K562 (cell line): Measurements from ENCODE around the gene ZNF582. TPM values are rescaled to one million over a fixed set of nuclear protein-coding genes. Genes with fewer than 3 reads are reported as not detected.

Experiments used
- ATF1 ChIP-seq, 2 experiments: fragments of 450-650 bp in 1 of 2; IDR thresholded peaks; 2 replicates each; pipeline ENCODE4 v1.6.1; 2016; ENCODE audit warnings: missing compliant biosample characterization in 1 of 2, missing genetic modification characterization in 1 of 2
- BRCA1 ChIP-seq, 2 experiments: fragments of 450-650 bp in 1 of 2; sonication (generic) in 1 of 2; formaldehyde crosslinking in 1 of 2; IDR thresholded peaks; 2 replicates each; pipeline versions ENCODE4 v1.5.0 to v1.6.1; 2017 to 2020; ENCODE audit warnings: mild to moderate bottlenecking in 1 of 2, missing genetic modification reagents in 1 of 2
- GTF2E2 ChIP-seq: fragments of 200-800 bp; sonication (Bioruptor generic); IDR thresholded peaks from 2 replicates; pipeline ENCODE4 v1.6.1; 2016; ENCODE audit warnings: missing genetic modification characterization, missing compliant biosample characterization
- JUND ChIP-seq, 2 experiments: IDR thresholded peaks; 2 replicates in 1 of 2; 3 replicates in 1 of 2; pipeline ENCODE4 v1.6.1; 2011; ENCODE audit warnings: borderline replicate concordance in 2 of 2, low read depth in 2 of 2, low read length in 2 of 2, improper control_type of control experiment in 1 of 2, missing biosample characterization in 1 of 2, missing genetic modification characterization in 1 of 2, missing genetic modification reagents in 1 of 2
- MBD1 ChIP-seq: fragments of 250-450 bp; sonication (Bioruptor Pico); IDR thresholded peaks from 2 replicates; pipeline ENCODE4 v1.8.0; 2022; ENCODE audit warnings: inconsistent platforms
- MED1 ChIP-seq: sonication (generic); formaldehyde crosslinking; IDR thresholded peaks from 2 replicates; pipeline ENCODE4 v1.8.1; 2023; ENCODE audit warnings: missing genetic modification reagents, borderline replicate concordance
- MTA1 ChIP-seq: fragments of 450-650 bp; IDR thresholded peaks from 2 replicates; pipeline ENCODE4 v1.6.1; 2017; ENCODE audit warnings: borderline replicate concordance
- NCOA4 ChIP-seq: fragments of 450-650 bp; IDR thresholded peaks from 2 replicates; pipeline ENCODE4 v1.6.1; 2018; ENCODE audit warnings: mild to moderate bottlenecking; ENCODE audit not compliant: partially characterized antibody
- NFATC3 ChIP-seq: fragments of 450-650 bp; IDR thresholded peaks from 2 replicates; pipeline ENCODE4 v1.6.1; 2017; ENCODE audit warnings: mild to moderate bottlenecking
- PHB2 ChIP-seq: fragments of 450-650 bp; IDR thresholded peaks from 2 replicates; pipeline ENCODE4 v1.6.1; 2017; ENCODE audit warnings: low read depth
- POLR2H ChIP-seq: IDR thresholded peaks from 2 replicates; pipeline ENCODE4 v1.6.1; 2016; ENCODE audit warnings: missing genetic modification characterization, low read depth, mild to moderate bottlenecking, control low read depth, missing compliant biosample characterization, moderate library complexity
- SMARCC2 ChIP-seq: fragments of 450-650 bp; IDR thresholded peaks from 2 replicates; pipeline ENCODE4 v1.6.1; 2017; ENCODE audit warnings: antibody characterized with exemption, moderate library complexity, mild to moderate bottlenecking, low read depth
- TEAD2 ChIP-seq: fragments of 450-650 bp; IDR thresholded peaks from 2 replicates; pipeline ENCODE4 v1.6.1; 2016; ENCODE audit warnings: missing genetic modification characterization, control low read depth, missing compliant biosample characterization
- XRCC5 ChIP-seq: fragments of 200-400 bp; formaldehyde crosslinking; IDR thresholded peaks from 2 replicates; pipeline ENCODE4 v1.6.1; 2017; ENCODE audit warnings: low read depth, mild to moderate bottlenecking, low read length
- YBX1 ChIP-seq: fragments of 450-650 bp; IDR thresholded peaks from 2 replicates; pipeline ENCODE4 v1.7.1; 2016; ENCODE audit warnings: mild to moderate bottlenecking
- ZBTB49 ChIP-seq: sonication (generic); formaldehyde crosslinking; IDR thresholded peaks from 2 replicates; pipeline ENCODE4 v1.8.0; 2022; ENCODE audit warnings: missing genetic modification reagents, mild to moderate bottlenecking, borderline replicate concordance
- ZNF280A ChIP-seq: fragments of 450-650 bp; IDR thresholded peaks from 2 replicates; pipeline ENCODE4 v1.6.1; 2018; ENCODE audit warnings: mild to moderate bottlenecking, low read depth; ENCODE audit not compliant: partially characterized antibody
- ZNF347 ChIP-seq: fragments of 450-650 bp; formaldehyde crosslinking; IDR thresholded peaks from 2 replicates; pipeline ENCODE4 v1.4.0; 2020; ENCODE audit warnings: low read depth, mild to moderate bottlenecking, moderate library complexity
- polyA plus RNA-seq, 8 experiments: library from polyadenylated mRNA; depleted of rRNA in 4 of 8; stranded (reverse) in 5 of 8; unstranded in 3 of 8; fragments of >200 nt; fragmentation: Nextera tagmentation in 2 of 8; fragmentation: Illumina TruSeq in 1 of 8; extraction: Ambion mirVana in 2 of 8; extraction: Trizol in 1 of 8; gene quantifications; 2 replicates each; pipeline versions ENCODE4 v1.2.1 to v1.2.3, GENCODE V29; 2011 to 2014; ENCODE audit warnings: inconsistent platforms in 1 of 8, missing spikeins in 1 of 8
- total RNA-seq, 7 experiments: library from RNA; depleted of rRNA in 6 of 7; stranded (reverse); fragments of >200 nt in 6 of 7; fragmentation: Illumina TruSeq in 2 of 7; extraction: Trizol in 2 of 7; gene quantifications; 2 replicates each; pipeline versions ENCODE4 v1.2.1 to v1.2.3, GENCODE V29; 2011 to 2021; ENCODE audit warnings: low replicate concordance in 1 of 7

Gene ZNF582
- total and polyA plus RNA-seq, 9 of the 15 experiments (the other 6 are each of a cell fraction or from before 2014, with no cell fraction given) = 0.72 to 3.3 (median 1.6) TPM

GRCh38 chr19:56367829-56368711, 25.3 kb downstream of the ZNF582 start (continued):
- TF ChIP-seq PHB2 = no peak
- TF ChIP-seq XRCC5 = no peak
- no peak for TF ChIP-seq ZNF347 (CRISPR knock-in tag)
- peak; percentile 15; the same call in 1 of the 2 replicates for TF ChIP-seq JUND (IDR thresholded peaks at IDR 0.05; ENCODE audit: borderline replicate concordance, low read depth, low read length)
- peak; percentile 16; the same call in 1 of the 3 replicates for TF ChIP-seq JUND (tag; IDR thresholded peaks at IDR 0.05; ENCODE audit: borderline replicate concordance, low read depth, low read length)
- TF ChIP-seq MED1 (CRISPR knock-in tag) = no peak
- no peak for TF ChIP-seq MTA1
- TF ChIP-seq ZBTB49 (CRISPR knock-in tag) = no peak
- no peak for TF ChIP-seq TEAD2
- no peak for TF ChIP-seq YBX1
- no peak for TF ChIP-seq SMARCC2
- TF ChIP-seq MBD1 (CRISPR knock-in tag) = no peak
- no peak for TF ChIP-seq ZNF280A
- no peak for TF ChIP-seq ATF1 (CRISPR knock-in tag; IDR thresholded peaks at IDR 0.05)
- peak; percentile 82 for TF ChIP-seq ATF1 (tag; IDR thresholded peaks at IDR 0.05)
- no peak for TF ChIP-seq GTF2E2 (tag)
- no peak for TF ChIP-seq BRCA1 (IDR thresholded peaks at IDR 0.05)
- no peak for TF ChIP-seq BRCA1 (CRISPR knock-in tag; IDR thresholded peaks at IDR 0.05)
- peak; percentile 60; the same call in 1 of the 2 replicates for TF ChIP-seq POLR2H (tag)
- no peak for TF ChIP-seq NFATC3
- no peak for TF ChIP-seq NCOA4
